ENCODE measurements around the gene ARHGEF39.
"Not testable (repeated sequence)": the region's sequence is repeated elsewhere in the genome, so short reads cannot be mapped to it uniquely, and the experiment has no call there.

The ARHGEF39 gene

GRCh38 chr9:35640431-35640830 is 24.6 kb downstream of the ARHGEF39 start:
- not testable (repeated sequence) for H3K4me3 ChIP-seq (ENCODE audit: insufficient read depth in 1 of 2, low read depth in 1 of 2, low read length in 2 of 2); H2AK5ac ChIP-seq (ENCODE audit: low read length, severe bottlenecking)
- WGBS, result 96% methylated on average over 15 of the region's 15 CpGs

GRCh38 chr9:35639631-35640030 is 25.4 kb downstream of the ARHGEF39 start:
- no CpG with 5 or more reads among the region's 1 CpG for WGBS
- Histone ChIP-seq H2AFZ (ENCODE audit: low read depth, low read length) (no peak overlapping the region), H3K4me3 (ENCODE audit: insufficient read depth in 1 of 2, low read depth in 1 of 2, low read length in 2 of 2) (no peak overlapping the region), H2BK5ac (ENCODE audit: low read depth, low read length, poor library complexity, severe bottlenecking) (no peak overlapping the region), H3K79me1 (replicated peaks; ENCODE audit: low read length, poor library complexity, severe bottlenecking) (peaks cover 2% of the 10 kb centered on the region), H3K27me3 (ENCODE audit: control insufficient read depth in 1 of 2, insufficient read depth in 1 of 2, low read length in 2 of 2) (no peaks in the 10 kb centered on the region), H2BK12ac (ENCODE audit: low read length in 2 of 2) (no peak overlapping the region), H2AK5ac (ENCODE audit: low read length, severe bottlenecking) (no peak overlapping the region), H4K8ac (ENCODE audit: low read length) (no peak overlapping the region), H3K36me3 (ENCODE audit: control insufficient read depth in 1 of 2, insufficient read depth in 2 of 2, low read depth in 1 of 2, low read length in 2 of 2) (peaks cover 0 to 7% of the 10 kb centered on the region in 2 experiments), H3K18ac (ENCODE audit: low read depth in 1 of 2, low read length in 2 of 2) (no peak overlapping the region), H3K9me3 (ENCODE audit: control insufficient read depth, low read length) (no peaks in the 10 kb centered on the region), H4K91ac (ENCODE audit: low read length) (no peak overlapping the region), H3K4me1 (ENCODE audit: control insufficient read depth, insufficient read depth, low read depth, low read length) (no peaks in the 10 kb centered on the region), H3K23ac (ENCODE audit: low read length in 2 of 2) (no peak overlapping the region), H3K4ac (ENCODE audit: low read depth in 1 of 2, low read length in 2 of 2) (no peak overlapping the region), H3K9ac (ENCODE audit: low read length) (no peak overlapping the region), H2BK120ac (ENCODE audit: low read depth, low read length) (no peak overlapping the region), H2BK15ac (ENCODE audit: low read depth, poor library complexity, severe bottlenecking) (no peak overlapping the region), H3K27ac (ENCODE audit: low read length, poor library complexity, severe bottlenecking) (no peak overlapping the region), H3K14ac (ENCODE audit: low read length in 2 of 2) (no peak overlapping the region), H3K4me2 (ENCODE audit: low read length, poor library complexity, severe bottlenecking) (no peak overlapping the region)
- DNase-seq, result no peak

More at GRCh38 chr9:35640431-35640830, 24.6 kb downstream of the ARHGEF39 start:
- not testable (repeated sequence) for H3K4me1 ChIP-seq (ENCODE audit: control insufficient read depth, insufficient read depth, low read depth, low read length); H3K79me1 ChIP-seq (replicated peaks; ENCODE audit: low read length, poor library complexity, severe bottlenecking); H2BK15ac ChIP-seq (ENCODE audit: low read depth, poor library complexity, severe bottlenecking); H3K27me3 ChIP-seq (ENCODE audit: control insufficient read depth in 1 of 2, insufficient read depth in 1 of 2, low read length in 2 of 2); H4K91ac ChIP-seq (ENCODE audit: low read length); H3K23ac ChIP-seq (ENCODE audit: low read length in 2 of 2); H3K14ac ChIP-seq (ENCODE audit: low read length in 2 of 2); H3K4me2 ChIP-seq (ENCODE audit: low read length, poor library complexity, severe bottlenecking); H3K9me3 ChIP-seq (ENCODE audit: control insufficient read depth, low read length); H2BK120ac ChIP-seq (ENCODE audit: low read depth, low read length); H3K27ac ChIP-seq (ENCODE audit: low read length, poor library complexity, severe bottlenecking); H2AFZ ChIP-seq (ENCODE audit: low read depth, low read length); H3K36me3 ChIP-seq (ENCODE audit: control insufficient read depth in 1 of 2, insufficient read depth in 2 of 2, low read depth in 1 of 2, low read length in 2 of 2); H3K9ac ChIP-seq (ENCODE audit: low read length); H3K18ac ChIP-seq (ENCODE audit: low read depth in 1 of 2, low read length in 2 of 2); H2BK12ac ChIP-seq (ENCODE audit: low read length in 2 of 2); H3K4ac ChIP-seq (ENCODE audit: low read depth in 1 of 2, low read length in 2 of 2); H4K8ac ChIP-seq (ENCODE audit: low read length); H2BK5ac ChIP-seq (ENCODE audit: low read depth, low read length, poor library complexity, severe bottlenecking); DNase-seq

GRCh38 chr9:35639225-35639624 is 25.8 kb downstream of the ARHGEF39 start:
- WGBS, result no CpG with 5 or more reads among the region's 1 CpG

GRCh38 chr9:35638751-35639150 is 26.2 kb downstream of the ARHGEF39 start:
- WGBS, result 74% methylated on average over 3 of the region's 8 CpGs

More at GRCh38 chr9:35639225-35639624, 25.8 kb downstream of the ARHGEF39 start:
- not testable (repeated sequence) for H3K9me3 ChIP-seq (ENCODE audit: control insufficient read depth, low read length); H3K27me3 ChIP-seq (ENCODE audit: control insufficient read depth in 1 of 2, insufficient read depth in 1 of 2, low read length in 2 of 2); H2BK120ac ChIP-seq (ENCODE audit: low read depth, low read length); H3K23ac ChIP-seq (ENCODE audit: low read length in 2 of 2); H4K91ac ChIP-seq (ENCODE audit: low read length); H2BK15ac ChIP-seq (ENCODE audit: low read depth, poor library complexity, severe bottlenecking); H3K36me3 ChIP-seq (ENCODE audit: control insufficient read depth in 1 of 2, insufficient read depth in 2 of 2, low read depth in 1 of 2, low read length in 2 of 2); H3K14ac ChIP-seq (ENCODE audit: low read length in 2 of 2); H2BK12ac ChIP-seq (ENCODE audit: low read length in 2 of 2); DNase-seq; H2BK5ac ChIP-seq (ENCODE audit: low read depth, low read length, poor library complexity, severe bottlenecking); H3K79me1 ChIP-seq (replicated peaks; ENCODE audit: low read length, poor library complexity, severe bottlenecking); H4K8ac ChIP-seq (ENCODE audit: low read length); H3K18ac ChIP-seq (ENCODE audit: low read depth in 1 of 2, low read length in 2 of 2); H3K27ac ChIP-seq (ENCODE audit: low read length, poor library complexity, severe bottlenecking); H3K4me3 ChIP-seq (ENCODE audit: insufficient read depth in 1 of 2, low read depth in 1 of 2, low read length in 2 of 2); H2AFZ ChIP-seq (ENCODE audit: low read depth, low read length); H3K4ac ChIP-seq (ENCODE audit: low read depth in 1 of 2, low read length in 2 of 2); H3K9ac ChIP-seq (ENCODE audit: low read length); H3K4me2 ChIP-seq (ENCODE audit: low read length, poor library complexity, severe bottlenecking); H3K4me1 ChIP-seq (ENCODE audit: control insufficient read depth, insufficient read depth, low read depth, low read length); H2AK5ac ChIP-seq (ENCODE audit: low read length, severe bottlenecking)

More at GRCh38 chr9:35638751-35639150, 26.2 kb downstream of the ARHGEF39 start:
- H3K27me3 ChIP-seq (ENCODE audit: control insufficient read depth in 1 of 2, insufficient read depth in 1 of 2, low read length in 2 of 2); H3K9me3 ChIP-seq (ENCODE audit: control insufficient read depth, low read length); H2BK120ac ChIP-seq (ENCODE audit: low read depth, low read length); H4K8ac ChIP-seq (ENCODE audit: low read length); H3K9ac ChIP-seq (ENCODE audit: low read length); H3K4ac ChIP-seq (ENCODE audit: low read depth in 1 of 2, low read length in 2 of 2); H3K27ac ChIP-seq (ENCODE audit: low read length, poor library complexity, severe bottlenecking); H3K79me1 ChIP-seq (replicated peaks; ENCODE audit: low read length, poor library complexity, severe bottlenecking); H3K36me3 ChIP-seq (ENCODE audit: control insufficient read depth in 1 of 2, insufficient read depth in 2 of 2, low read depth in 1 of 2, low read length in 2 of 2); H2BK12ac ChIP-seq (ENCODE audit: low read length in 2 of 2); H3K4me1 ChIP-seq (ENCODE audit: control insufficient read depth, insufficient read depth, low read depth, low read length); H3K14ac ChIP-seq (ENCODE audit: low read length in 2 of 2); H3K18ac ChIP-seq (ENCODE audit: low read depth in 1 of 2, low read length in 2 of 2); DNase-seq; H3K4me2 ChIP-seq (ENCODE audit: low read length, poor library complexity, severe bottlenecking); H2AK5ac ChIP-seq (ENCODE audit: low read length, severe bottlenecking); H3K23ac ChIP-seq (ENCODE audit: low read length in 2 of 2); H3K4me3 ChIP-seq (ENCODE audit: insufficient read depth in 1 of 2, low read depth in 1 of 2, low read length in 2 of 2); H2BK15ac ChIP-seq (ENCODE audit: low read depth, poor library complexity, severe bottlenecking); H4K91ac ChIP-seq (ENCODE audit: low read length); H2BK5ac ChIP-seq (ENCODE audit: low read depth, low read length, poor library complexity, severe bottlenecking); H2AFZ ChIP-seq (ENCODE audit: low read depth, low read length): not testable (repeated sequence)

Measured in mesenchymal stem cell (in vitro differentiated cells and primary cell).